CD4-positive, alpha-beta T cell (primary cell): ENCODE data around the gene TULP3. TPM values are rescaled to one million over a fixed set of nuclear protein-coding genes. Genes with fewer than 3 reads are reported as not detected.

Experiments used
- ATAC-seq: fragments of 200-7000 bp; cut with Tn5 transposase; one replicate; pipeline ENCODE4 v1.10.0; 2022; ENCODE audit warnings: mild to moderate bottlenecking; ENCODE audit not compliant: poor library complexity
- CTCF ChIA-PET: fragments of 350-600 bp; sonication (Branson Sonifier 250); formaldehyde crosslinking; loops from one replicate; lab custom pipeline; 2021; ENCODE audit warnings: antibody characterized with exemption, inconsistent platforms; lab: Charles Lee
- POLR2A ChIA-PET: fragments of 350-600 bp; sonication (Branson Sonifier 250); formaldehyde crosslinking; loops from one replicate; lab custom pipeline; 2021; ENCODE audit warnings: antibody characterized with exemption, inconsistent platforms; lab: Charles Lee
- DNase-seq, 14 experiments: peaks; one replicate each; pipeline ENCODE4 v3.0.0-alpha.2; 2013 to 2020; ENCODE audit warnings: mixed read lengths in 2 of 14
- H3K27ac ChIP-seq, 2 donors: one replicate each; pipeline versions ENCODE4 v1.5.1 to v1.7.0; 2013; ENCODE audit warnings: low read length in 2 of 2, low read depth in 1 of 2, mild to moderate bottlenecking in 1 of 2
- H3K27me3 ChIP-seq, 2 experiments: 1 replicate in 1 of 2; 2 replicates in 1 of 2; pipeline versions ENCODE4 v1.6.1 to v1.7.0; 2013; ENCODE audit warnings: low read length in 2 of 2, control low read depth in 1 of 2, mild to moderate bottlenecking in 1 of 2, moderate library complexity in 1 of 2; ENCODE audit not compliant: insufficient read depth in 2 of 2, control insufficient read depth in 1 of 2
- H3K36me3 ChIP-seq: one replicate; pipeline ENCODE4 v1.6.1; 2013; ENCODE audit warnings: low read length, control low read depth; ENCODE audit not compliant: insufficient read depth
- H3K4me1 ChIP-seq: one replicate; pipeline ENCODE4 v1.6.1; 2013; ENCODE audit warnings: low read length, control low read depth; ENCODE audit not compliant: insufficient read depth
- H3K4me3 ChIP-seq: one replicate; pipeline ENCODE4 v1.5.1; 2013; ENCODE audit warnings: mild to moderate bottlenecking, low read length, moderate library complexity
- H3K9me3 ChIP-seq, 2 experiments: 1 replicate in 1 of 2; 2 replicates in 1 of 2; pipeline versions ENCODE4 v1.6.1 to v1.7.0; 2013; ENCODE audit warnings: low read length in 2 of 2, mild to moderate bottlenecking in 2 of 2, control low read depth in 1 of 2, moderate library complexity in 1 of 2; ENCODE audit not compliant: control insufficient read depth in 1 of 2, insufficient read depth in 1 of 2
- H3K27ac Mint-ChIP-seq: one replicate; pipeline ENCODE4 v1.8.0; 2020; ENCODE audit warnings: mixed read lengths
- H3K27me3 Mint-ChIP-seq: one replicate; pipeline ENCODE4 v1.8.0; 2021; ENCODE audit warnings: mixed read lengths
- H3K36me3 Mint-ChIP-seq: one replicate; pipeline ENCODE4 v1.8.0; 2021; ENCODE audit warnings: low read depth, mixed read lengths
- H3K4me1 Mint-ChIP-seq: one replicate; pipeline ENCODE4 v1.8.0; 2021; ENCODE audit warnings: low read depth, mixed read lengths
- H3K4me3 Mint-ChIP-seq: one replicate; pipeline ENCODE4 v1.8.0; 2020; ENCODE audit warnings: mild to moderate bottlenecking, mixed read lengths
- H3K9me3 Mint-ChIP-seq: one replicate; pipeline ENCODE4 v1.8.0; 2020; ENCODE audit warnings: mixed read lengths
- intact Hi-C, 2 experiments: fragments of 100-400 bp; cut with DNase I in 1 of 2; cut with micrococcal nuclease in 1 of 2; formaldehyde crosslinking; loops; one replicate each; pipeline versions ENCODE4 v1.15.1 to v1.9.0; 2023 to 2025; cut with DNase I, micrococcal nuclease
- total RNA-seq, 174 experiments: library from RNA in 2 of 174; stranded (reverse) in 2 of 174; gene quantifications; one replicate each; pipeline ENCODE4 v1.2.3 and lab custom pipeline; 2021 to 2026
- TF ChIP-seq, protein P1 (sequence below): fragments of 200-600 bp; IDR thresholded peaks from one replicate; pipeline ENCODE4 v1.8.0; 2022; ENCODE audit warnings: antibody characterized with exemption, mild to moderate bottlenecking

TULP3 gene
- total RNA-seq, 2 experiments from 2014 or later = 4.2 to 5.5 TPM

- Histone ChIP-seq H3K4me1 (no peaks in the 10 kb centered on the region), H3K9me3 (no peaks in the 10 kb centered on the region), H3K36me3 (no peaks in the 10 kb centered on the region), H3K4me3 (no peak overlapping the region), H3K27me3 (peaks cover 0 to 3% of the 10 kb centered on the region in 2 experiments), H3K27ac (no peak overlapping the region)
- Mint-ChIP-seq H3K4me3 (no peak overlapping the region), H3K9me3 (no peaks in the 10 kb centered on the region), H3K27me3 (peaks cover 25% of the 10 kb centered on the region), H3K36me3 (no peaks in the 10 kb centered on the region), H3K4me1 (no peaks in the 10 kb centered on the region), H3K27ac (no peak overlapping the region)
- DNase-seq (no peak), ATAC-seq (no peak)
- CTCF ChIA-PET = no interaction called here
- intact Hi-C loops = no loop called here
- POLR2A ChIA-PET = no interaction called here
- TF ChIP-seq, protein P1, sequence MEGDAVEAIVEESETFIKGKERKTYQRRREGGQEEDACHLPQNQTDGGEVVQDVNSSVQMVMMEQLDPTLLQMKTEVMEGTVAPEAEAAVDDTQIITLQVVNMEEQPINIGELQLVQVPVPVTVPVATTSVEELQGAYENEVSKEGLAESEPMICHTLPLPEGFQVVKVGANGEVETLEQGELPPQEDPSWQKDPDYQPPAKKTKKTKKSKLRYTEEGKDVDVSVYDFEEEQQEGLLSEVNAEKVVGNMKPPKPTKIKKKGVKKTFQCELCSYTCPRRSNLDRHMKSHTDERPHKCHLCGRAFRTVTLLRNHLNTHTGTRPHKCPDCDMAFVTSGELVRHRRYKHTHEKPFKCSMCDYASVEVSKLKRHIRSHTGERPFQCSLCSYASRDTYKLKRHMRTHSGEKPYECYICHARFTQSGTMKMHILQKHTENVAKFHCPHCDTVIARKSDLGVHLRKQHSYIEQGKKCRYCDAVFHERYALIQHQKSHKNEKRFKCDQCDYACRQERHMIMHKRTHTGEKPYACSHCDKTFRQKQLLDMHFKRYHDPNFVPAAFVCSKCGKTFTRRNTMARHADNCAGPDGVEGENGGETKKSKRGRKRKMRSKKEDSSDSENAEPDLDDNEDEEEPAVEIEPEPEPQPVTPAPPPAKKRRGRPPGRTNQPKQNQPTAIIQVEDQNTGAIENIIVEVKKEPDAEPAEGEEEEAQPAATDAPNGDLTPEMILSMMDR = no peak
Observed at GRCh38 chr12:2970744-2971143, 80.1 kb downstream of the TULP3 start.

DNA sequence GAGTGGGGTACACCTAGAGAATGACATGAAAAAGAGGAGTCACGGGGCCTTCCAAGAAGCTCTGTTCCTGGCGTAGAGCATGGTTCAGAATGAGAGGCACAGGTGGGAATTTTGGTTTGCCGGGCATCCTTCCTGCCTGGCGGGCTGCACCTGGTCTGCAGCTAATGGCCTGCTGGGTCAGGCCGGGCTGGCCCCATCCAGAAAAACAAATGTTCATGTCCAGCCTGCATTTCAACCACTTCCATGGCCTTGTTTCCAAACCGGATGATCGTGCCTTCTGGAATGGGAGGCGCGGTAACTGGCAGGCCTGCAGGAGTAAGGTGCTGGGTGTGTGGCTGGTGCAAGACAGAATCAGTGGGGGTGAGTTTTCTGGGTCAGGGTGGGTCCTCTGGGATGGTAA is 82.9 kb downstream of the TULP3 start:
- Mint-ChIP-seq H3K27ac (no peak overlapping the region), H3K27me3 (peaks cover 12% of the 10 kb centered on the region), H3K36me3 (no peaks in the 10 kb centered on the region), H3K9me3 (no peaks in the 10 kb centered on the region), H3K4me1 (no peaks in the 10 kb centered on the region), H3K4me3 (no peak overlapping the region)
- no peaks in the 10 kb centered on the region for H3K9me3 ChIP-seq
- DNase-seq (no peak), ATAC-seq (no peak)
- peaks cover 0 to 3% of the 10 kb centered on the region in 2 experiments for H3K27me3 ChIP-seq
- POLR2A ChIA-PET = no interaction called here
- H3K36me3 ChIP-seq = no peaks in the 10 kb centered on the region
- CTCF ChIA-PET = no interaction called here
- TF ChIP-seq, protein P1 = no peak
- no peak overlapping the region for H3K4me3 ChIP-seq
- no peak overlapping the region for H3K27ac ChIP-seq
- intact Hi-C loops = no loop called here
- no peaks in the 10 kb centered on the region for H3K4me1 ChIP-seq

- Histone ChIP-seq H3K27ac (no peak overlapping the region), H3K4me1 (no peaks in the 10 kb centered on the region), H3K36me3 (no peaks in the 10 kb centered on the region), H3K9me3 (no peaks in the 10 kb centered on the region), H3K4me3 (no peak overlapping the region), H3K27me3 (peaks cover 0 to 3% of the 10 kb centered on the region in 2 experiments)
- POLR2A ChIA-PET = no interaction called here
- Mint-ChIP-seq H3K36me3 (no peaks in the 10 kb centered on the region), H3K9me3 (no peaks in the 10 kb centered on the region), H3K27me3 (peaks cover 12% of the 10 kb centered on the region), H3K4me3 (no peak overlapping the region), H3K4me1 (no peaks in the 10 kb centered on the region), H3K27ac (no peak overlapping the region)
- DNase-seq = no peak
- CTCF ChIA-PET = no interaction called here
- TF ChIP-seq, protein P1 = no peak
- intact Hi-C loops = no loop called here
- no peak for ATAC-seq
Observed at GRCh38 chr12:2974560-2974971, 83.9 kb downstream of the TULP3 start.
